DOHH2 (cell line): ENCODE results near the gene ADGRB2.

Experiments
- CTCF ChIP-seq: fragments of 200-600 bp; sonication (generic); IDR thresholded peaks from one replicate; pipeline ENCODE4 v1.5.1; 2014; ENCODE audit warnings: antibody characterized with exemption, mild to moderate bottlenecking, low read depth, low read length; ENCODE audit not compliant: poor library complexity, severe bottlenecking
- EZH2phosphoT487 ChIP-seq: fragments of 200-600 bp; sonication (generic); IDR thresholded peaks from 2 replicates; pipeline ENCODE4 v1.6.1; 2017; ENCODE audit warnings: borderline replicate concordance, mild to moderate bottlenecking, antibody characterized with exemption, low read length, moderate library complexity, mixed read lengths

- TF ChIP-seq CTCF, result no peak
- TF ChIP-seq EZH2phosphoT487, result peak; percentile 88
These were observed 349 bp downstream of the ADGRB2 start for GRCh38 chr1:31763671-31764311.
